HUES64 (cell line): ENCODE results near the gene PTGIS.

Experiments
- H3K27ac ChIP-seq: 2 replicates; pipeline ENCODE4 v1.7.0; 2013; ENCODE audit warnings: low read depth, low read length, inconsistent platforms
- H3K27me3 ChIP-seq: 2 replicates; pipeline ENCODE4 v1.6.1; 2013; ENCODE audit warnings: mild to moderate bottlenecking, low read length; ENCODE audit not compliant: insufficient read depth
- H3K36me3 ChIP-seq: 2 replicates; pipeline ENCODE4 v1.6.1; 2013; ENCODE audit warnings: mild to moderate bottlenecking, low read length; ENCODE audit not compliant: insufficient read depth
- H3K4me1 ChIP-seq: 2 replicates; pipeline ENCODE4 v1.6.1; 2013; ENCODE audit warnings: mild to moderate bottlenecking, low read length, moderate library complexity; ENCODE audit not compliant: insufficient read depth
- H3K4me3 ChIP-seq: 2 replicates; pipeline ENCODE4 v1.5.1; 2013; ENCODE audit warnings: mild to moderate bottlenecking, low read length, moderate library complexity
- H3K9ac ChIP-seq: 2 replicates; pipeline ENCODE4 v1.6.1; 2013; ENCODE audit warnings: mild to moderate bottlenecking, low read depth, low read length
- H3K9me3 ChIP-seq: 2 replicates; pipeline ENCODE4 v1.6.1; 2013; ENCODE audit warnings: low read depth, low read length; ENCODE audit not compliant: insufficient read depth
- WGBS: fragments of 150-250, 120-280 bp; methylation state at CpG from one replicate; pipeline ENCODE4 v1.1.7; 2013; ENCODE audit warnings: missing lambda C conversion rate; 5-methylcytosine and 5-hydroxymethylcytosine counted together

Gene PTGIS

GRCh38 chr20:49457444-49457843, 110.5 kb downstream of the PTGIS start:
- Histone ChIP-seq H3K9me3 (no peaks in the 10 kb centered on the region), H3K4me1 (no peaks in the 10 kb centered on the region), H3K36me3 (no peaks in the 10 kb centered on the region), H3K27ac (no peak overlapping the region), H3K27me3 (peaks cover 2% of the 10 kb centered on the region; the same call in 1 of the 2 replicates), H3K9ac (no peak overlapping the region), H3K4me3 (no peak overlapping the region)
- 75% methylated on average over 1 of the region's 1 CpG for WGBS

- Histone ChIP-seq H3K36me3 (no peaks in the 10 kb centered on the region), H3K9me3 (no peaks in the 10 kb centered on the region), H3K9ac (no peak overlapping the region), H3K27ac (no peak overlapping the region), H3K4me1 (no peaks in the 10 kb centered on the region), H3K27me3 (peaks cover 2% of the 10 kb centered on the region; the same call in 1 of the 2 replicates), H3K4me3 (no peak overlapping the region)
- WGBS, result 89% methylated on average over 6 of the region's 6 CpGs
Measured at GRCh38 chr20:49456646-49457045, 111.3 kb downstream of the PTGIS start.

GRCh38 chr20:49455691-49456090, 112.2 kb downstream of the PTGIS start:
- no peak overlapping the region for H3K4me3 ChIP-seq
- H3K4me1 ChIP-seq, result peaks cover under 1% of the 10 kb centered on the region; the same call in 1 of the 2 replicates
- 94% methylated on average over 6 of the region's 6 CpGs for WGBS
- no peaks in the 10 kb centered on the region for H3K9me3 ChIP-seq
- H3K36me3 ChIP-seq, result no peaks in the 10 kb centered on the region
- peaks cover 2% of the 10 kb centered on the region; the same call in 1 of the 2 replicates for H3K27me3 ChIP-seq
- H3K27ac ChIP-seq, result no peak overlapping the region
- H3K9ac ChIP-seq, result no peak overlapping the region
